K562 (cell line): ENCODE measurements around the gene PIK3CD. TPM values are rescaled to one million over a fixed set of nuclear protein-coding genes. Genes with fewer than 3 reads are reported as not detected.
A peak's percentile ranks its signal among the peaks of the same experiment; 100 is the strongest.

Experiments
- ATAC-seq: fragments of 200-7000 bp; cut with Tn5 transposase; 3 replicates; pipeline ENCODE4 v1.9.1; 2020; ENCODE audit warnings: moderate library complexity
- BruUV-seq: library from RNA; stranded (reverse); fragments of 400-500 nt; replicated peaks from 2 replicates; lab custom pipeline; 2021; lab: Mats Ljungman, UMichigan
- CTCF ChIA-PET: fragments of 300-600 bp; formaldehyde crosslinking; extraction: SDS; loops from one replicate; lab custom pipeline; 2021; ENCODE audit warnings: low intra/inter-chr PET ratio; lab: Yijun Ruan, JAX
- POLR2A ChIA-PET: fragments of 300-600, 350-650 bp; sonication (Branson Sonifier 250); formaldehyde crosslinking; extraction: SDS; loops from one replicate; lab custom pipeline; 2021; ENCODE audit warnings: antibody characterized with exemption, inconsistent platforms; lab: Yijun Ruan, JAX
- DNase-seq, 4 experiments: peaks; one replicate each; pipeline versions ENCODE4 v3.0.0 to v3.0.0-alpha.2; 2011 to 2018; ENCODE audit warnings: low spot score in 3 of 4, mixed read lengths in 3 of 4; ENCODE audit errors: extremely low read depth in 1 of 4
- FAIRE-seq: peaks from 2 replicates; lab custom pipeline; 2011; peaks lifted over from hg19 to GRCh38; lab: Jason Lieb, UNC
- H2AFZ ChIP-seq: 2 replicates; pipeline ENCODE4 v1.6.0; 2011; ENCODE audit warnings: low read depth, low read length, control low read depth, inconsistent platforms
- H3K27ac ChIP-seq: fragments of 200-600 bp; 3 replicates; pipeline ENCODE4 v1.8.0; 2011; ENCODE audit warnings: low read depth, mild to moderate bottlenecking, control low read depth, inconsistent platforms, low read length, moderate library complexity, mixed read lengths; ENCODE audit errors: extremely low read depth
- H3K27me3 ChIP-seq, 2 experiments: fragments of 300-600 bp in 1 of 2; 2 replicates in 1 of 2; 3 replicates in 1 of 2; pipeline versions ENCODE4 v1.6.0 to v1.8.0; 2011; ENCODE audit warnings: inconsistent platforms in 2 of 2, low read length in 2 of 2, mild to moderate bottlenecking in 1 of 2, mixed read lengths in 1 of 2, moderate library complexity in 1 of 2; ENCODE audit not compliant: control insufficient read depth in 2 of 2, insufficient read depth in 2 of 2
- H3K36me3 ChIP-seq: fragments of 300-600 bp; 3 replicates; pipeline ENCODE4 v1.8.0; 2011; ENCODE audit warnings: mild to moderate bottlenecking, low read length, inconsistent platforms; ENCODE audit not compliant: control insufficient read depth, insufficient read depth
- H3K4me1 ChIP-seq, 2 experiments: fragments of 200-600 bp in 1 of 2; replicated peaks in 1 of 2; 2 replicates in 1 of 2; 3 replicates in 1 of 2; pipeline versions ENCODE4 v1.5.1 to v1.8.0; 2011; ENCODE audit warnings: inconsistent platforms in 2 of 2, low read length in 2 of 2, mild to moderate bottlenecking in 1 of 2, mixed read lengths in 1 of 2, moderate library complexity in 1 of 2; ENCODE audit not compliant: control insufficient read depth in 2 of 2, insufficient read depth in 2 of 2
- H3K4me2 ChIP-seq: 2 replicates; pipeline ENCODE4 v1.6.1; 2011; ENCODE audit warnings: low read length, control low read depth, inconsistent platforms, mixed read lengths; ENCODE audit not compliant: insufficient read depth
- H3K4me3 ChIP-seq: fragments of 200-600 bp; sonication (generic), shearing (Covaris generic); 2 replicates; pipeline ENCODE4 v1.5.1; 2016; ENCODE audit warnings: control low read depth, inconsistent platforms
- H3K79me2 ChIP-seq: fragments of 200-600 bp; 3 replicates; pipeline ENCODE4 v1.8.0; 2011; ENCODE audit warnings: low read length, inconsistent platforms; ENCODE audit not compliant: control insufficient read depth, insufficient read depth
- H3K9ac ChIP-seq, 2 experiments: 2 replicates each; pipeline versions ENCODE4 v1.6.0 to v1.6.1; 2011; ENCODE audit warnings: low read depth in 2 of 2, low read length in 2 of 2, control low read depth in 1 of 2, inconsistent platforms in 1 of 2, mild to moderate bottlenecking in 1 of 2, mixed read lengths in 1 of 2; ENCODE audit not compliant: insufficient read depth in 1 of 2
- H3K9me1 ChIP-seq: one replicate; pipeline ENCODE4 v1.6.0; 2011; ENCODE audit warnings: inconsistent platforms, mild to moderate bottlenecking, low read length, moderate library complexity; ENCODE audit not compliant: control insufficient read depth, insufficient read depth
- H3K9me3 ChIP-seq: replicated peaks from 2 replicates; pipeline ENCODE4 v1.5.1; 2011; ENCODE audit warnings: low read depth, low read length, inconsistent platforms; ENCODE audit not compliant: control insufficient read depth, insufficient read depth
- H4K20me1 ChIP-seq: replicated peaks from 2 replicates; pipeline ENCODE4 v1.6.1; 2011; ENCODE audit warnings: low read length, inconsistent platforms, mixed read lengths; ENCODE audit not compliant: control insufficient read depth, insufficient read depth
- CBX1 ChIP-seq: sonication (generic); IDR thresholded peaks from 2 replicates; pipeline ENCODE4 v1.6.1; 2016; ENCODE audit warnings: antibody characterized with exemption, low read depth, mild to moderate bottlenecking
- CHD1 ChIP-seq: fragments of 200-600 bp; sonication (generic); IDR thresholded peaks from one replicate; pipeline ENCODE4 v1.6.1; 2012; ENCODE audit warnings: mild to moderate bottlenecking, moderate library complexity, low read length, inconsistent platforms
- CREBBP ChIP-seq: IDR thresholded peaks from one replicate; pipeline ENCODE4 v1.6.1; 2012; ENCODE audit warnings: low read depth, mild to moderate bottlenecking, control low read depth, inconsistent platforms, low read length
- ERF ChIP-seq: fragments of 450-650 bp; formaldehyde crosslinking; IDR thresholded peaks from 2 replicates; pipeline ENCODE4 v1.4.0; 2020; ENCODE audit warnings: mild to moderate bottlenecking, mixed read lengths
- IRF2 ChIP-seq: sonication (generic); formaldehyde crosslinking; IDR thresholded peaks from 2 replicates; pipeline ENCODE4 v1.8.1; 2022; ENCODE audit warnings: mild to moderate bottlenecking, missing genetic modification reagents
- MAZ ChIP-seq, 2 experiments: fragments of 450-650 bp in 1 of 2; sonication (generic) in 1 of 2; formaldehyde crosslinking; IDR thresholded peaks in 1 of 2; conservative IDR thresholded peaks in 1 of 2; 2 replicates each; pipeline versions ENCODE4 v1.4.0 to v1.5.0; 2020; ENCODE audit warnings: mild to moderate bottlenecking in 1 of 2, missing genetic modification reagents in 1 of 2
- SMARCA4 ChIP-seq: fragments of 450-650 bp; IDR thresholded peaks from 2 replicates; pipeline ENCODE4 v1.6.1; 2016
- SMARCE1 ChIP-seq: fragments of 450-650 bp; IDR thresholded peaks from 2 replicates; pipeline ENCODE4 v1.7.1; 2016; ENCODE audit warnings: mild to moderate bottlenecking
- STAG1 ChIP-seq: sonication (generic); formaldehyde crosslinking; IDR thresholded peaks from 2 replicates; pipeline ENCODE4 v1.5.0; 2020; ENCODE audit warnings: missing genetic modification reagents, borderline replicate concordance
- TFAM ChIP-seq: fragments of 250-450 bp; sonication (Bioruptor Pico); conservative IDR thresholded peaks from 2 replicates; pipeline ENCODE4 v1.5.0; 2021; ENCODE audit warnings: mild to moderate bottlenecking, moderate library complexity
- U2AF1 ChIP-seq: fragments of 200-400 bp; formaldehyde crosslinking; optimal IDR thresholded peaks from 2 replicates; pipeline ENCODE3; 2017; ENCODE audit warnings: mild to moderate bottlenecking, low read depth, low read length, moderate library complexity
- ZNF175 ChIP-seq: fragments of 200-800 bp; sonication (Bioruptor generic); IDR thresholded peaks from 2 replicates; pipeline ENCODE4 v1.6.1; 2016; ENCODE audit warnings: low read depth, mild to moderate bottlenecking, missing genetic modification characterization, missing compliant biosample characterization
- ZNF707 ChIP-seq: fragments of 250-450 bp; sonication (Bioruptor Pico); conservative IDR thresholded peaks from 2 replicates; pipeline ENCODE4 v1.8.0; 2022; ENCODE audit warnings: inconsistent platforms, mild to moderate bottlenecking, moderate library complexity
- WGBS: fragments of 100-300 bp; shearing (Covaris generic); methylation state at CpG from one replicate; pipeline ENCODE4 v1.1.6; 2016; ENCODE audit warnings: low coverage, mixed read lengths; ENCODE audit not compliant: insufficient coverage; ENCODE audit errors: missing lambda C conversion rate; 5-methylcytosine and 5-hydroxymethylcytosine counted together
- in situ Hi-C: fragments of 300-500 bp; cut with MboI; formaldehyde crosslinking; loops from 4 replicates; pipeline ENCODE4 v1.15.0; 2018; ENCODE audit warnings: inconsistent platforms, mixed read lengths
- intact Hi-C: fragments of 100-400 bp; cut with micrococcal nuclease; formaldehyde crosslinking; loops from 2 replicates; pipeline ENCODE4 v1.14.2; 2022
- polyA plus RNA-seq, 8 experiments: library from polyadenylated mRNA; depleted of rRNA in 4 of 8; stranded (reverse) in 5 of 8; unstranded in 3 of 8; fragments of >200 nt; fragmentation: Nextera tagmentation in 2 of 8; fragmentation: Illumina TruSeq in 1 of 8; extraction: Ambion mirVana in 2 of 8; extraction: Trizol in 1 of 8; gene quantifications; 2 replicates each; pipeline versions ENCODE4 v1.2.1 to v1.2.3, GENCODE V29; 2011 to 2014; ENCODE audit warnings: inconsistent platforms in 1 of 8, missing spikeins in 1 of 8
- total RNA-seq, 7 experiments: library from RNA; depleted of rRNA in 6 of 7; stranded (reverse); fragments of >200 nt in 6 of 7; fragmentation: Illumina TruSeq in 2 of 7; extraction: Trizol in 2 of 7; gene quantifications; 2 replicates each; pipeline versions ENCODE4 v1.2.1 to v1.2.3, GENCODE V29; 2011 to 2021; ENCODE audit warnings: low replicate concordance in 1 of 7
- TF ChIP-seq, protein P1 (sequence below): sonication (generic); formaldehyde crosslinking; IDR thresholded peaks from 2 replicates; pipeline ENCODE4 v1.8.1; 2022; ENCODE audit warnings: missing genetic modification reagents
- TF ChIP-seq, protein P2 (sequence below): fragments of 200-800 bp; sonication (Bioruptor generic); IDR thresholded peaks from 2 replicates; pipeline ENCODE4 v1.6.1; 2017; ENCODE audit warnings: missing genetic modification characterization, missing compliant biosample characterization
- TF ChIP-seq, protein P3 (sequence below): fragments of 450-650 bp; IDR thresholded peaks from 2 replicates; pipeline ENCODE4 v1.6.1; 2016; ENCODE audit warnings: borderline replicate concordance

PIK3CD gene
- total and polyA plus RNA-seq, 9 of the 15 experiments (the other 6 are each of a cell fraction or from before 2014, with no cell fraction given), result 1.8 to 20.8 (median 7.2) TPM

DNA sequence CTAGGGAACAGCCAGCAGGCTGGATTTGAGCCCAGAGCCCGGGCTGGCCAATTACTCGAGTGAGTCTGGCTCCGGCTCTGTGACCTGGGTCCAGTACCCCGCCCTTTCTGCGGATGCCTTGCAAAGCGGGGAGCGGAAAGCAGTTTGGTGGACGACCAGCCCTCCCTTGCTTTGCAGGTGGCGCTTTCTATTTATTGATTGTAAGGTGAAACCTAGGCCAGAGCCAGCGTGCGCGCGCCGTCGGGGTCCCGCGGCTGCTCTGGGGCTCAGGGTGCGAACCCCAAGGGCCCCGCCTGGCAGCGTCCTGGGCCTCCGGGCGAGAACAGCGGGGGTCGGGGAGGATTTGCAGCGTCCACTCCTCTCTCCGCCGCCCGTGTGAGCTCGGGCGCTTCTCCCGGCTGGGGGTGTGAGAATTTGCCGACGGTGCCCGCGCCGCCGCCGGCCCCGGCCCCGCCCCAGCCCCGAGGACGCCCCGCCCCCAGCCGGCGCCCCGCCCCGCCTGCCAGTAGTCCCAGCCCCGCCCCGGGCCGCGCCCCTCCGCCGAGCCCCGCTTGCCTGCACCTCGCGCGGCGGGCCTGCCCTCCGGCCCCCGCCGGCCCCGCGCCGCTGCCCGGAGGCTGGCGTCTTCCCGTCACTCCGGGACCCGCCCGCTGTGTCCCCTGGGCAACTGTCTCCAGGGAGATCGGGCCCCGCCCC lies 37.6 kb downstream of the PIK3CD start (continued):
- TF ChIP-seq, protein P1, sequence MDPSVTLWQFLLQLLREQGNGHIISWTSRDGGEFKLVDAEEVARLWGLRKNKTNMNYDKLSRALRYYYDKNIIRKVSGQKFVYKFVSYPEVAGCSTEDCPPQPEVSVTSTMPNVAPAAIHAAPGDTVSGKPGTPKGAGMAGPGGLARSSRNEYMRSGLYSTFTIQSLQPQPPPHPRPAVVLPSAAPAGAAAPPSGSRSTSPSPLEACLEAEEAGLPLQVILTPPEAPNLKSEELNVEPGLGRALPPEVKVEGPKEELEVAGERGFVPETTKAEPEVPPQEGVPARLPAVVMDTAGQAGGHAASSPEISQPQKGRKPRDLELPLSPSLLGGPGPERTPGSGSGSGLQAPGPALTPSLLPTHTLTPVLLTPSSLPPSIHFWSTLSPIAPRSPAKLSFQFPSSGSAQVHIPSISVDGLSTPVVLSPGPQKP (CRISPR knock-in tag), result no peak
- no peak for TF ChIP-seq STAG1 (CRISPR knock-in tag)

DNA sequence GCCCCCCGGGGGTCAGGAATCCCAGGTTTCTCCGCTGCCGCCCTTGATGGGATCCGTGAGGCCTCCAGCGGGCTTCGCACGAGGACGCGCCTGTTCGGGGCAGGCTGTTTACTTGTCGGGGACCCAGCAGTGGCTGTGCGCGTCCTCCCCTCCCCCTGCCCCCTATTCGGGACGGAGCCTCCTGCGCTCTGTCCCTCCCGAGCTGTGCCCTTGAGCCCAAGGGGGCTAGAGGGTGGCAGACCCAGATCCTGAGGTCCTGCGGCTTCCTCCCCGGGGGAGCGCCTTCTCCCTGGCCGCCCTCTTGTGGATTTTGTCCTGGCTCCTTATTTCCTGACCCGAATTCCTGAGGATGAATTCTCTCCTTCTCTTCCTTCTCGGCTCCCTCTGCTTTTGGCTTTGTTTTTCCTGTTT lies 38.4 kb downstream of the PIK3CD start:
- no peaks in the 10 kb centered on the region; the same call in 2 of the 3 replicates for H3K36me3 ChIP-seq
- in situ Hi-C loops, result no loop called here
- intact Hi-C loops, result loop anchor here (5.0 kb wide), 1 partner anchor 63 kb away; no protein-coding TSS in a partner anchor
- POLR2A ChIA-PET, result interaction anchor here (1.1 kb wide), 1 partner anchor 69 kb away, joined by 3 read pairs; no protein-coding TSS in a partner anchor
- H3K9me1 ChIP-seq, result no peaks in the 10 kb centered on the region
- DNase-seq, result peak; percentile 46 to 58 (median 56)
- peaks cover 12% of the 10 kb centered on the region; the same call in 2 of the 3 replicates for H3K79me2 ChIP-seq
- no TSS peak for BruUV-seq
- peak overlapping the region; percentile 48 for H3K4me3 ChIP-seq
- peak overlapping the region; percentile 80 for H3K4me2 ChIP-seq
- H3K4me1 ChIP-seq, result peaks cover 31 to 39% of the 10 kb centered on the region in 2 experiments
- H3K27ac ChIP-seq, result no peak overlapping the region
- H4K20me1 ChIP-seq, result no peaks in the 10 kb centered on the region
- peak overlapping the region; percentile 85 for H2AFZ ChIP-seq
- peak overlapping the region; percentile 39 to 92; a peak in 3 of 4 replicates for H3K9ac ChIP-seq
- peak; percentile 24 for ATAC-seq
- CTCF ChIA-PET, result no interaction called here
- H3K9me3 ChIP-seq, result no peaks in the 10 kb centered on the region
- WGBS, result 16% methylated on average over 14 of the region's 23 CpGs
- FAIRE-seq, result no peak
- H3K27me3 ChIP-seq, result no peaks in the 10 kb centered on the region
- no peak for TF ChIP-seq CHD1
- TF ChIP-seq ZNF175, result no peak
- no peak for TF ChIP-seq IRF2 (CRISPR knock-in tag)
- TF ChIP-seq, protein P2, sequence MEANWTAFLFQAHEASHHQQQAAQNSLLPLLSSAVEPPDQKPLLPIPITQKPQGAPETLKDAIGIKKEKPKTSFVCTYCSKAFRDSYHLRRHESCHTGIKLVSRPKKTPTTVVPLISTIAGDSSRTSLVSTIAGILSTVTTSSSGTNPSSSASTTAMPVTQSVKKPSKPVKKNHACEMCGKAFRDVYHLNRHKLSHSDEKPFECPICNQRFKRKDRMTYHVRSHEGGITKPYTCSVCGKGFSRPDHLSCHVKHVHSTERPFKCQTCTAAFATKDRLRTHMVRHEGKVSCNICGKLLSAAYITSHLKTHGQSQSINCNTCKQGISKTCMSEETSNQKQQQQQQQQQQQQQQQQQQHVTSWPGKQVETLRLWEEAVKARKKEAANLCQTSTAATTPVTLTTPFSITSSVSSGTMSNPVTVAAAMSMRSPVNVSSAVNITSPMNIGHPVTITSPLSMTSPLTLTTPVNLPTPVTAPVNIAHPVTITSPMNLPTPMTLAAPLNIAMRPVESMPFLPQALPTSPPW (CRISPR knock-in tag), result no peak
- TF ChIP-seq MAZ (CRISPR knock-in tag; conservative IDR thresholded peaks at IDR 0.05 in 1 of 2, IDR thresholded peaks at IDR 0.05 in 1 of 2), result peak in 1 of 2 experiments; percentile 43; a peak in 2 of 4 replicates
- TF ChIP-seq TFAM (CRISPR knock-in tag), result no peak
- TF ChIP-seq CREBBP, result no peak
- TF ChIP-seq ERF (CRISPR knock-in tag), result no peak
- TF ChIP-seq SMARCA4, result no peak
- TF ChIP-seq SMARCE1, result peak; percentile 26; the same call in 1 of the 2 replicates
- TF ChIP-seq U2AF1, result no peak
- TF ChIP-seq, protein P3, sequence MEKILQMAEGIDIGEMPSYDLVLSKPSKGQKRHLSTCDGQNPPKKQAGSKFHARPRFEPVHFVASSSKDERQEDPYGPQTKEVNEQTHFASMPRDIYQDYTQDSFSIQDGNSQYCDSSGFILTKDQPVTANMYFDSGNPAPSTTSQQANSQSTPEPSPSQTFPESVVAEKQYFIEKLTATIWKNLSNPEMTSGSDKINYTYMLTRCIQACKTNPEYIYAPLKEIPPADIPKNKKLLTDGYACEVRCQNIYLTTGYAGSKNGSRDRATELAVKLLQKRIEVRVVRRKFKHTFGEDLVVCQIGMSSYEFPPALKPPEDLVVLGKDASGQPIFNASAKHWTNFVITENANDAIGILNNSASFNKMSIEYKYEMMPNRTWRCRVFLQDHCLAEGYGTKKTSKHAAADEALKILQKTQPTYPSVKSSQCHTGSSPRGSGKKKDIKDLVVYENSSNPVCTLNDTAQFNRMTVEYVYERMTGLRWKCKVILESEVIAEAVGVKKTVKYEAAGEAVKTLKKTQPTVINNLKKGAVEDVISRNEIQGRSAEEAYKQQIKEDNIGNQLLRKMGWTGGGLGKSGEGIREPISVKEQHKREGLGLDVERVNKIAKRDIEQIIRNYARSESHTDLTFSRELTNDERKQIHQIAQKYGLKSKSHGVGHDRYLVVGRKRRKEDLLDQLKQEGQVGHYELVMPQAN, result no peak
- no peak for TF ChIP-seq ZNF707 (CRISPR knock-in tag)
- no peak for TF ChIP-seq CBX1
